Mucosa of descending colon (tissue), 3 donors: ENCODE data around the gene STX17. TPM values are rescaled to one million over a fixed set of nuclear protein-coding genes. Genes with fewer than 3 reads are reported as not detected.

Source experiments
- ATAC-seq: fragments of 200-7000 bp; cut with Tn5 transposase; one replicate; pipeline ENCODE4 v1.9.1; 2020; ENCODE audit warnings: mild to moderate bottlenecking, moderate library complexity
- DNase-seq, 3 donors: peaks; one replicate each; pipeline ENCODE4 v3.0.0-alpha.2; 2020
- H3K36me3 ChIP-seq: fragments of 200-600 bp; one replicate; pipeline ENCODE4 v1.8.0; 2021; ENCODE audit warnings: low read depth, mild to moderate bottlenecking
- H3K4me1 ChIP-seq: fragments of 200-600 bp; one replicate; pipeline ENCODE4 v1.8.0; 2021; ENCODE audit warnings: low read depth, mild to moderate bottlenecking
- H3K4me3 ChIP-seq: fragments of 200-600 bp; one replicate; pipeline ENCODE4 v1.8.0; 2021; ENCODE audit warnings: mild to moderate bottlenecking
- H3K9me3 ChIP-seq: fragments of 200-600 bp; one replicate; pipeline ENCODE4 v1.8.0; 2021; ENCODE audit warnings: mild to moderate bottlenecking
- CTCF ChIP-seq: fragments of 200-600 bp; IDR thresholded peaks from one replicate; pipeline ENCODE4 v1.8.0; 2022; ENCODE audit warnings: antibody characterized with exemption, mild to moderate bottlenecking
- intact Hi-C, 2 donors: fragments of 100-400 bp; cut with DNase I in 1 of 2; cut with micrococcal nuclease in 1 of 2; formaldehyde crosslinking; loops; one replicate each; pipeline versions ENCODE4 v1.11.0 to v1.11.1; 2022; cut with DNase I, micrococcal nuclease
- total RNA-seq, 3 donors: library from RNA; stranded (reverse); fragmentation: NEBNext Ultra II Directional in 2 of 3; extraction: Animal tissue kit (Norgen Biotek cat#: 25700) in 2 of 3; gene quantifications; one replicate each; pipeline versions ENCODE4 v1.2.1 to v1.2.4, GENCODE V29; 2021 to 2023
- donor health status: DM: no; HTN: no; CAD: no; lungs with moderate emphysema.
- donor health status: DM: no; HTN: no; CAD: no.
- donor health status: DM: no; HTN: yes; CAD: no.

Gene STX17
- total RNA-seq, 3 donors from 2014 or later, result 29.0 to 52.8 (median 46.9) TPM

GRCh38 chr9:99999797-100000196 is 93.3 kb downstream of the STX17 start:
- intact Hi-C loops, result loop anchor here in 1 of 2 donors (10.0 kb wide), 1 partner anchor 195 kb away; no protein-coding TSS in a partner anchor
- no peaks in the 10 kb centered on the region for H3K36me3 ChIP-seq

GRCh38 chr9:100011062-100011681 is 104.7 kb downstream of the STX17 start:
- intact Hi-C loops, result no loop called here
- no peak for TF ChIP-seq CTCF
- no peaks in the 10 kb centered on the region for H3K4me1 ChIP-seq
- no peak overlapping the region for H3K4me3 ChIP-seq
- H3K36me3 ChIP-seq, result no peaks in the 10 kb centered on the region
- peak; percentile 67 for ATAC-seq
- DNase-seq, result peak in 1 of 3 donors; percentile 29
- peaks cover 4% of the 10 kb centered on the region for H3K9me3 ChIP-seq

More at GRCh38 chr9:99999797-100000196, 93.3 kb downstream of the STX17 start:
- no peak for TF ChIP-seq CTCF
- H3K4me3 ChIP-seq, result no peak overlapping the region
- H3K4me1 ChIP-seq, result no peaks in the 10 kb centered on the region
- ATAC-seq, result no peak
- no peak for DNase-seq
- no peaks in the 10 kb centered on the region for H3K9me3 ChIP-seq

- no peaks in the 10 kb centered on the region for H3K36me3 ChIP-seq
- TF ChIP-seq CTCF, result no peak
- no peak for ATAC-seq
- DNase-seq, result no peak
- H3K9me3 ChIP-seq, result peaks cover 4% of the 10 kb centered on the region
- no peak overlapping the region for H3K4me3 ChIP-seq
- intact Hi-C loops, result no loop called here
- H3K4me1 ChIP-seq, result no peaks in the 10 kb centered on the region
Measured at GRCh38 chr9:100012279-100012678, 105.8 kb downstream of the STX17 start.

GRCh38 chr9:100013573-100013972 is 107.1 kb downstream of the STX17 start:
- intact Hi-C loops, result no loop called here
- no peak for ATAC-seq

GRCh38 chr9:100014846-100015245 is 108.4 kb downstream of the STX17 start:
- no peak overlapping the region for H3K4me3 ChIP-seq
- H3K9me3 ChIP-seq, result peaks cover 4% of the 10 kb centered on the region
- H3K4me1 ChIP-seq, result no peaks in the 10 kb centered on the region
- intact Hi-C loops, result no loop called here
- no peak for TF ChIP-seq CTCF
- DNase-seq (no peak), ATAC-seq (no peak)
- H3K36me3 ChIP-seq, result peaks cover 6% of the 10 kb centered on the region

More at GRCh38 chr9:100013573-100013972, 107.1 kb downstream of the STX17 start:
- no peak for TF ChIP-seq CTCF
- Histone ChIP-seq H3K9me3 (peaks cover 4% of the 10 kb centered on the region), H3K4me1 (no peaks in the 10 kb centered on the region), H3K36me3 (peaks cover 6% of the 10 kb centered on the region), H3K4me3 (no peak overlapping the region)
- DNase-seq, result no peak
